Measurements from ENCODE around the gene FAM174C.

The FAM174C gene

GRCh38 chr19:1275260-1275975 is at the start of gene FAM174C:
TSS of gene FAM174C (plus strand) at chr19:1275530. CDS start at chr19:1275550, 20 bp downstream.
- DNase-seq, result peak; percentile 98

- no peak for DNase-seq
These were observed 49.2 kb upstream of the FAM174C start for GRCh38 chr19:1226227-1226518.

- DNase-seq, result no peak
These were observed 48.6 kb upstream of the FAM174C start for GRCh38 chr19:1226522-1227303.

DNA sequence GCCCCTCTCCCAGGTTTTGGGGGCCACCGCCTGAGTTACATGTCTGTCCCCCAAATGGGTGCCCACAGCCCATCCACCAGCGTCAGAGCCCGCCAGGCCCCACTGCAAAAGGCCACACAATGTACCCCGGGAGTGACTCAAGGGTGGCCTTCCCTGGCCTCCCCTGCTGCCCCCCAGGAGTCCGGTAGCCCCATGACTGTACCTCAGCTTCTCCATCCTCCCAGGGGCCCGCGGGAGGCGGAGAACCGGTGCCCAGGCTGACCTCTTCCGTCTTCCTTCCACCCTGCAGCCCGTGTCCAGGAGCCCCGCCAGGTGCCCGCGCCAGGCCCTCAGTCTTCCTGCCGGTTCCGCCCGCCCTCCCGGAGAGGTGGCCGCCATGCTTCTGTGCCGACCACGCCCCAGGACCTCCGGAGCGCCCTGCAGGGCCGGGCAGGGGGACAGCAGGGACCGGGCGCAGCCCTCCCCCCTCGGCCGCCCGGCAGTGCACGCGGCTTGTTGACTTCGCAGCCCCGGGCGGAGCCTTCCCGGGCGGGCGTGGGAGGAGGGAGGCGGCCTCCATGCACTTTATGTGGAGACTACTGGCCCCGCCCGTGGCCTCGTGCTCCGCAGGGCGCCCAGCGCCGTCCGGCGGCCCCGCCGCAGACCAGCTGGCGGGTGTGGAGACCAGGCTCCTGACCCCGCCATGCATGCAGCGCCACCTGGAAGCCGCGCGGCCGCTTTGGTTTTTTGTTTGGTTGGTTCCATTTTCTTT is 47.9 kb upstream of the FAM174C start:
- no peak for DNase-seq

DNA sequence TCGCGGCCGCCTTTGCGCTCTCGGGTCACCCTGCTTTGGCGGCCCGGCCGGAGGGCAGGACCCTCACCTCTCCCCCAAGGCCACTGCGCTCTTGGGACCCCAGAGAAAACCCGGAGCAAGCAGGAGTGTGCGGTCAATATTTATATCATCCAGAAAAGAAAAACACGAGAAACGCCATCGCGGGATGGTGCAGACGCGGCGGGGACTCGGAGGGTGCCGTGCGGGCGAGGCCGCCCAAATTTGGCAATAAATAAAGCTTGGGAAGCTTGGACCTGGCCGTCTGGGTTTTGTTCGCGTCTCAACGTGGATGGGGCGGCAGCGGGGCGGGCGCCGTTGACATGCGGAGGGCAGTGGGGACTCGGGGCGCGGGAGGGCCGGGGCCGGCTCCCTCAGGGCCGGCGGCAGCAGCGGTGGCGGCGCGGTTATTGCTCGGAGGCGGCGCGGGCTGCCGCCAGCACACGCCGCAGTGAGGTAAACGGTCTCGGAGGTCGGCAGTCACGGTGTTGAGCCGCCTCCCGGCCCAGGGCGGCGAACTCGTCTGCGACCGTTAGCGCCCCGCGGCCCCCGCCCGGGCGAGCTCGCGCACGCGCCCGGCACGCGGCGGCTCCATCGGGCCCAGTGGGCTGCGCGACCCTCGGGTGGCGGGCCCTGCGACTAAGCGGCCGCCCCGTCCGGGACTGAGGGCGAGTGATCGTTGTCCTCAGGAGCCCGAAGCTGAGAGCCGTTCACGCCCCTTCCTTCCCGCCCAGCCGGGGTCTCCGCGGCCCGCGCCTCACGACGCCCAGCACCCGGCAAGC is 47.0 kb upstream of the FAM174C start:
- no peak for DNase-seq

GRCh38 chr19:1229056-1229923 is 46.0 kb upstream of the FAM174C start:
- DNase-seq, result no peak

DNA sequence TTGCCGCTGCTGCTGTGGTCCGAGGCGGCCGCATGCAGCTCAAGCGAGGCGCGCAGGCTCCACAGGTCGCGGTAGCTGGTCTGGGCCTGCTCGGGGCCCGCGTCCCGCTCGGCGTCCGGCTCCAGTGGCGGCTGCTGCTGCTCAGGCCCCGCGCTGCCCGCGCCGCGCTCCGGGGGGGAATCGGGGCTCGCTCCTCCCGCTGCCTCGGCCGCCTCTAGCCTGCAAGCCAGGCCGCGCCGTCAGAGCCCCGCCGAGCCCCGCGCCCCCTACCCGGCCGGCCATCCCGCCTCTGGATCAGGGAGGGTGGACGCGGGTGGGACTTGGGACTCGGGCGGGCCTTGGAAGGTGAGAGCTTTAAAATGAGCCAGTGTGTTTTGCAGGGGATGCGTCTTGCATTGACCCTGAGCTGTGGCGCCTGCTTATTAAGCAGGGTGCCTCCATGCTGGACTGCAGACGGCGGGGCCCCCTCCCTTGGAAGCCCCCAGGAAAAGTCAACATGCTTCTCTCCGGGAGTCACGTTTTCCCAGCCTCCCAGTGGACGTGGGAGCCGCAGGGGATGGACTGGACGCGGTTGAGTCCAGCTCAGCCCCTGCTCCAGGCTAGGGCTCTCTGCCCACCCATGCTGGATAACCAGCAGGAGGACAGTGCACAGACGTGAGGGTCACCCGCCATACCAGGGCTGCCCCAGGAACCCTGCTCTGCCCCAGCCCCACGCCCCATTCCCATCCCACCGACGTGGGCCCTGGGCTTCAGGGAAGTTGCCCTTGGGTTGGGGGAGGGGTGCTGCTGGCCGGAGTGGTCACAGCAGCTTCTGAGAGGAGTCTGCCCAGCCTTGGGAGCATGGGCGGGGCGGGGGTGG is 45.2 kb upstream of the FAM174C start:
- DNase-seq, result no peak

GRCh38 chr19:1230783-1231489 is 44.4 kb upstream of the FAM174C start:
- DNase-seq, result peak; percentile 75

DNA sequence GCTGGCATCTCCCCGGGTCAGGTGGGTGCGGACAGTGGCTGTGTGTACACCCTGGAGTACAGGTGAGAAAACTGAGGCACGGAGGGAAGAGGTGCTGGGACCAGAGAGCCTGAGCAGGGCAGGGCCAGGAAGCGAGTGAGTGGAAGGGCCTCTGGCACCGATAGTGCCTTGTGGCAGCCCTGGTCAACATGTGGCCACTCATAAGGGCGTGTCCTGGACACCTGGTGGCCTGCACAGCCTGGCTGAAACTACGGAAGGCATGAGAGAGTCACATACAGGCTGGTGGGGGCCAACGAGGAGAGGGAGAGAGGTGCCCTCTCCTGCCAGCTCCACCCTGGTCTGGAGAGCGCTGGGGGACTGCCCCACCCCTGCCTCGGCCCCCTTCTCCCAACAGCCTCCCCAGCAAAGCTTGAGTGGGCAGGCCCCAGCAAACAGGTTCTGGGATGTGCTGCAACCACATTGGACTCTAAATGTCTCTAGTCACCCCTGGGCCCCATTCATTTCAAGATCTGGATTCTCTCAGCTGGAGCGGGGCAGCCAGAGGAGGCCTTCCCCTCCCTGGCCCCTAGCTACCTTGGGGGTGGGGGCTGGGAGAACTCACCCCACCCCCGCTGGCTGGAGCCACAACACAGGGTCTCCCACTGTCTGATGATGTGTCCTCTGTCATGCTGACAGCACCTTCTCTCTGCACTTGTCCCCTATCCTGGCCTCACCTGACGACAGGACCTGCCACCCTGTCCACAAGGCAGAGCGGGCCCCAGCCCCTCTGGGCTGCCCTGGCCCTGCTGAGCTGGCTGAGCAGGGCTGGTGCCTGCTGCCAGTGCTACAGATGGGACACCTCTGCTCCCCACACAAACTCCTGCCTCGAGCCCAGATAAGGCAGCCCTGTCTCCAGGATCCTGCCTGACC is 43.3 kb upstream of the FAM174C start:
- DNase-seq, result no peak

DNA sequence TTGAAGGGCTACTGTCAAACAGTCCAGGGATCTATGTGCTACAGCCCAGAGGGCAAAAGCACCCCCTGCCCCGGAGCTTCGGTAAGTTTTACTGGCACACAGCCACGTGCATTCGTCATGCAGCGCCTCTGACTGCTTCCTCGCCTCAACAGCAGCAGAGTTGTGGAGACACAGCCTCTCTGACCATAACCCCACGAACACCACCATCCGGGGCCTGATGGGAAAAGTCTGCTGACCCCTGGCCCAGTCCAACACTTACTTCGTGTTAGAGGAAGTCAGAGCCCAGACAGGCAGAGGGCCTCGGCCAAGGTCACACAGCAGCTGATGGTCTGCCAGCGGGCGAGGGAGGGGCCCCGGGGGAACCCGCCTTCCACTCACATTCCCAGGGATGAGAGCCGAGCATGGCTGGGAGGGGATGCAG is 42.7 kb upstream of the FAM174C start:
- no peak for DNase-seq

GRCh38 chr19:1233115-1233667 is 42.1 kb upstream of the FAM174C start:
- no peak for DNase-seq

DNA sequence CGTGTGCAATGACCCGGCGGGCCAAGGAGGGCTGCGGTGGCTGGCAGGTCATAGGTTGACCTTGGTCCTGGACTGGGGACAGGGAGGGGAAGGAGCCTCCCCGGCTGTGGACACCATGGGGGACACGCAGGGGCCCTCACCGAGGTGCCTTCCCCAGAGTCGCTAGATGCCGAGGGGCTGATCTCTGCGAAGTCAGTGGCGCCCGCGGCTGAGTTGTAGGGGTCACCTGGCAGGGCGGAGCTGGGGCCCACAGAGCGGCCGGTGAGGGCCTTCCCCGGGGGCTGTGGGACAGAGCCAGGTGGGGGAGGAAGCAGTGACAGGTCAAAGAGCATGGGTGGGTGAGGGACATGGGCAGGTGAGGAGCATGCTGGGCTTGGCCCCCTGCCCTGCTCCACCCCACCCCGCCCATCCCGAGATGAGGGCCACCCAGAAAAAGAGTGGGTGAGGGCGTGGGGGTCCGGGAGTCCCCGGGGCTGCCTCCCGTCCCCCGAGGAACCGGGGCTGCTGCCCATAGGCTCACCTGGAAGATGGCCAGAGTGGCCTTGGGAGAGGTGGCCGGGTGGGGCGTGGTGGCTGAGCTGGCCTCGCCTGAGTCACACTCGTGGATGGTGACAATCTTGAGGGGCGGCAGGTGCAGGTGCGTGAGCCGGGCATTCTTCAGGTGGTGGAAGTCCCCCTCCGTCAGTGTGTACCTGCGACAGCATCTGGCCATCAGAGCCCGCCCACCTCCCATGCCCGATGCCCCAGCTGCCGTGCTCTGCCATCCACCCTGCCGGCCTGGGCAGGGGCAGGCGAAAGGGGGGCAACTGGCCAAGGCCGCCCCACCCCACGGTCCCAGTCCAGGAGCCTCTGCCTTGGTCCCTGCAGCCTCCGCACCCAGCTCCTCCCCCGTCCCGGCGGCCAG is 41.0 kb upstream of the FAM174C start:
- no peak for DNase-seq

DNA sequence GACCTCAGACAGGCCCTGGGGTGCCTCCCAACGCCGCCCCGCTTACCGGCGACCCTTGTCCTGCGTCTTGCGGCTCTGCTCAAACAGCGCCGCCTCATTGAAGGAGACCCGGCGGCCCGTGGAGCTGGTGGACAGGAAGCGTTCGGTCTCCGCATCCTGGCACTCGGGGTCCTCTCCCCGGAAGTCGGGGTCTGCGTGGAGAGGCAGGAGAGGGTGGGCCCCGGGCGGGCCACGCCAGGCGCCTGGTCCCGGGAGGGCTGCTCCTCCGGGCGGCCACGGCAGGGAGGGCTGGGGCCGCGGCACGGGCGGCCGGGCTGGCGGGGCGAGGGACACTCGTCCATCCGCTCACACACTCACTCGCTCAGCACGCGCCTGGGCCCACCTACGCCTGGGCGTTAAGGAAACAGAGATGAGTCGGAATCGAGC is 40.4 kb upstream of the FAM174C start:
- DNase-seq, result no peak

GRCh38 chr19:1235625-1236538 is 39.4 kb upstream of the FAM174C start:
- DNase-seq, result peak; percentile 90

- no peak for DNase-seq
These were observed 38.8 kb upstream of the FAM174C start for GRCh38 chr19:1236576-1236975.

DNA sequence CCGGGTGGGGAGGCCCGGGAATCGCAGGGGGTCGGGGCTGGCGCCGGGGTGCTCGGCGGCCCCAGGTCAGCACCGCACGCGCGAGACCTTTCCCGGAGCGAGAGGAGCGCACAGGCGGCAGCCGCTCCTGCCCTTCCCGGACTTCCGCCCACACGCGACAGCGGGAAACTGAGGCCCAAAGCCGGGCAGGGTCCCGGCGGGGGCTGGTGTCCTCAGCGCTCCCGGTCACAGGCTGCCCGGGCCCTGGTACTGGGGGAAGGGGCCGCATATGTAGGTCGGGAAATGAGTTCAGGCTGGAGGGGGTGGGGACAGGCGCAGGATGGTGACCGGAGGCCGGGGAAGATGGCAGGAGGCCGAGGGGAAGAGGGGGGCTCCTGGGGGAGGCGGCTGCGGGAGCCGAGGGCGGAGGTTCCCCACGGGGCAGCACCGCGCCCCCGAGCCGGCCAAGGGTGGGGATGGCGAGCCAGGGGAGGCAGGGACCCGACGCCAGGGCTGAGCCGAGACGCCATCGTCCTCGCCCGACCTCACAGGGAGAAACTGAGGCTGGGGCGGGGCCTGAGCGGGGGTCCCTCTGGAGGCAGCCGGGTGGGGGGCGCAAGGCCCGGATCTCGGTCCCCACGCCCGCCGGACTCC is 38.2 kb upstream of the FAM174C start:
- no peak for DNase-seq

Measured in 8988T (cell line).